HG03432 (cell line): ENCODE results near the gene NCAN.

Experiments used
- ATAC-seq: cut with Tn5 transposase; IDR thresholded peaks from one replicate; pipeline ENCODE4 v1.9.1; 2021; ENCODE audit warnings: mild to moderate bottlenecking, moderate library complexity; ENCODE audit not compliant: unreplicated experiment

NCAN gene

GRCh38 chr19:19258589-19259338 lies 47.0 kb downstream of the NCAN start:
- no peak for ATAC-seq

GRCh38 chr19:19259741-19260140 lies 48.0 kb downstream of the NCAN start:
- no peak for ATAC-seq

- no peak for ATAC-seq
Measured at GRCh38 chr19:19260417-19261214, 48.9 kb downstream of the NCAN start.

- ATAC-seq, result no peak
Measured at GRCh38 chr19:19261350-19262189, 49.8 kb downstream of the NCAN start.

GRCh38 chr19:19262190-19263057 lies 50.7 kb downstream of the NCAN start:
- ATAC-seq, result no peak

- no peak for ATAC-seq
Measured at GRCh38 chr19:19263886-19264487, 52.2 kb downstream of the NCAN start.

DNA sequence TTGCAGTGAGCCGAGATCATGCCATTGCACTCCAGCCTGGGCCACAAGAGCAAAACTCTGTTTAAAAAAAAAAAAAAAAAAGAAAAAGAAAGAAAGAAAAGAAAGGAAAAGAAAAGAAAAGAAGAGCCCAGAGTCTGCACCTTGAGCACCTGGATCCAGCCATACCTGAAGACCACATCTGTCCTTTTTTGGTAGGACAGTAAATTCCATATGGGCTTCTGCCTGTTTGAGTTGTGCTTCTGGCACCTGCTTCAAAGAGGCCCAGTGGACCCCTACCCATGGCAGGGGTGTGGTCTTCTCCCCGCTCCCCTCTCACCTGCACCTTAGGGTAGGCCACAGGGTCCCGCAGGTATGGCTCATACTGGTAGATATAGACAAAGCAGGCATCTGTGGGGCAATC lies 55.5 kb downstream of the NCAN start:
- no peak for ATAC-seq

GRCh38 chr19:19268453-19269385 lies 57.0 kb downstream of the NCAN start:
- ATAC-seq, result no peak

DNA sequence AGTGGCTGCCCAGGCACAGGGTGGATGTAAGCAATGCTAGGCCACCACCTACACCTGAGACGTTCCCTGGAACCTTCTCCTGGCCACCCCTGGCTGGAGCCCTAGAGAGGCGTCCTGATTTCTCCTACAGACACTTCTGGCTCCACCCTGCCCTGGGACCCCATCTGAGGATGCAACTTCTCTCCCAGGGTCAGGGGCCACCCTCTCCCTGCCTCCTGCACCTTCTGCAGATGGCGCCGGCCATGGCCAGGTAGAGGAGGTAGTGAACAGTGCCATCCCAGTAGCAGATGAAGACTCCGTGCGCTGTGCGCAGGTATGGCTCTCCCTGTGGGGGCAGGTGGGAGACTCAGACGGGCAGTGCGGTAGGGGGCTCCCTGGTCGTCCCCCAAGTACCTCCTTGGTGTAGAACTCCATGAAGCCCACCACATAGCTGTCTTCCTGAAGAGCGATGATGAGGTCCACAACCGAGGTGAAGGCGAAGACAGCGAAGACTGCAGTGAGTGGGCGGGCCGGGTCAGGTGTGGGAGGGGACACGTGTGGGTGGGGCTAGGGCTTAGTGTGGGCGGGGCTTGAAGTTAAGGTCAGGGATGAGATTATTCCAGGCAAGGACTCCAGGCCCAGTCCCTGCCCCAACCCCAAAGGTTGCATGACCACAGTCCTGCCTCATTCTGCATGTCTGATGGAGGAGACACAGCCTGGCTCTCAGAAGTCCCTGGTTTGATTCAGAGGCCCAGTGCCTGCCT lies 58.4 kb downstream of the NCAN start:
- no peak for ATAC-seq

DNA sequence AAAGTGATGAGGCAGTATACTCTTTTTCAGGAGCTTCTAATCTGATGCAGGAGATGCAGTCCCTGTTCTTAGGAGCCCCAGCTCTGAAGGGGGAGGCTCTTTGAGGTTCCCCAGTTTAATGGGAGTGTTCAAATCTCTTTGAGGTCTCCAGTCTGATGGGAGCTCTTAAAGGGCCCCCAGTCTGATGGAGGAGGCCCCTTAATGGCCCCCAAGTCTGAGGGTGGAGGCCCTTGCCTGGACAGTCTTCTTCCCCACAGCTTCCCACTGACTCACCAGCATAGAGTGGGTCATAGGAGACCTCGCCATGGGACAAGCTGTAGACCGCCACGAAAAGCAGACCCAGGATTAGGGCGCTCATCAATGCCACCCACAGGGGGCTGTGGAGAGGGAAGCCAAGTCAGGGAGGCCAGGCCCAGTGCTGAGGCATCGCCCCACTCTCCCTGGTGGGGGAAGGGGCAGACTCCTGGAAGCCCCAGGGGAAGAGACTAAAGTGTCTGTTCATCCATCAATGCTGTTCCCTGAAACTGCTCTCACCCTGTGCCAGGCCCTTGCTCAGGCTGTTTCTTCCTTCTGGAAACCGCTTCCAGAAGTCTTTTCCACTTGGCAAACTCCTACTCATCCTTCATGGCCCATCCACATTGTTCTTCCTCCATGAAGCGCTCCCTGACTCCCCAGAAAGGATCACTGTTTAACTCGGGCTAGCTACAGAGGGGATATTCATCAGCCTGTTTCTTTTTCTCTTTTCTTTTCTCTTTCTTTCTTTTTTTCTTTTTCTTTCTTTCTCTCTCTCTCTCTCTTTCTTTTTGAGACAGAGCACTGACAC lies 59.2 kb downstream of the NCAN start:
- no peak for ATAC-seq

DNA sequence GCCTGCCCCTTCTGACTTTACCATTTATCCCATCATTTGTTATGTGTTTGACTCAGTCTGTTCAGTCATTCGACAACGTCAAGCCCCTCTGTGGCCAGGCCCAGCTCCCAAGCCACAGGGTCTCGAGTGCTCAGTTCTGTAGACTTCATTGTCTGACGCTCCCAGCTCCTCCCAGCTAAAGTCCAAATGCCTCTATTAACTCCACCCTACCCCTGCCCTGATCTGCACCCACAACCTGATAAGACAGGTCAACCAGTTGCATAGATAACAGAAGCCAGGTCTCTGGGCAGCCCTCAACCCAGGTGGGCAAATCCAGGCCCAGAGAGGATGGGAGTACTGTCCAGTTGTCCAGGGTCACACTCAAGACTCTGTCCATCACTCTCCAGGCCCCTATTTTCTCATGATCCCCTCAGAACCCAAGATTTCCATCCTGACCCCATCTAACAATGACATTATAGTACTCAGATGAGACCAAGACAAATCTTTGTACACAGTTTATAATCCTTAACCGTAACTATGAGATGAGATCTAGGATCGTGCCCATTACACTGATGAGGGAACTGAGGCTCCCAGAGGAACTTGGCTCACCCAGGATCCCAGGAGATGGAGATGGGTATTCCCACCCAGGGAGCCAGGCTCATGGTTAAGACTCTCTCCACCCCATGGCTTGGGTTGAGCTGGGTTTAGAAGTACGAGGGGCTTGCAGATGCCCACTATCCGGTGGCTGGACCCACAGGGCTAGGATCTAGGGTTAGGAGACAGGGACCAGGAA lies 60.3 kb downstream of the NCAN start:
- no peak for ATAC-seq

DNA sequence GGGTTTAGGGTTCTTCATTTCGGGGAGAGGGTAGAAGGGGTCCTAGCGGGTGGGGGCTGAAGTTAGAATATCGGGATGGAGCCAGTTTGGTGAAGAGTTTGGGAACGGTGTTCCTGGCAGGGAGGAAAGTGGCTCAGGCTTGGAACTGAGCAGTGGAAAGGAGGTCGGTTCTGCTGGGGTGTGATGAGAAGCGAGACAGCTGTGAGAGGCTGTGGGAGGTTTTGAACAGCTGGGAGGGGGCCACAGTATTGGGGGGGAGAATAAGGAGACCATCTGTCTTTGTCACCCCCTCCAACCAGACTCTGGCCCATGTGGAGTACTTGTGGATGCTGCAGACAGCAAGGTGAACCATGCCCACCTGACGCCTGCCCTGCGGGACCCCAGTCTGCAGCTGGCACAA lies 62.4 kb downstream of the NCAN start:
- no peak for ATAC-seq

- ATAC-seq, result no peak
Measured at GRCh38 chr19:19274716-19275565, 63.2 kb downstream of the NCAN start.

GRCh38 chr19:19276386-19276785 lies 64.6 kb downstream of the NCAN start:
- no peak for ATAC-seq

DNA sequence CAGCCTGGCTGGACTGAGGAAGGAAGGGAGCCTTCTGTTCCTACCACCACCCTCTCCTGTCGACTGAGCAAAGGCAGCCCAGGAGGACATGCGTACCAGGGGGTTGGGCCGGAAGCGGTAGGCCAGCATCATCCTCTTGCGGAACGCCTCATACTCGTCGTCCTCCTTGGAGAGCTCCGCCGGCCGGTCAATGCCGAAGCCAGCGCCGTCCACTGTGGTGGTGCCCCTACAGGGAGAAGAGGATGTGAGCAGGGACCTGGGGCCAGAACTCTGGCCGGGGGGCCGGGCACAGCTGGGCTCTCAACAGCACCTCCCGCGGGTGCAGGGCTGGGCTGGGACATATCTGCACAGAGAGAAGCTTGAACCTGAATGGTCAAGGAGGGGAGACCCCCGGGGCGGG lies 65.1 kb downstream of the NCAN start:
- ATAC-seq, result no peak

GRCh38 chr19:19278315-19278714 lies 66.6 kb downstream of the NCAN start:
- no peak for ATAC-seq
